RCC 7860 (cell line): ENCODE measurements around the gene OR10H5.
"Not testable (repeated sequence)": the region's sequence is repeated elsewhere in the genome, so short reads cannot be mapped to it uniquely, and the experiment has no call there.

Experiments used
- DNase-seq: peaks from one replicate; pipeline ENCODE4 v3.0.0-alpha.2; 2015; ENCODE audit warnings: low spot score
- FAIRE-seq: peaks from 2 replicates; lab custom pipeline; 2012; peaks lifted over from hg19 to GRCh38; lab: Jason Lieb, UNC

OR10H5 gene

GRCh38 chr19:15843203-15843893 lies 55.9 kb downstream of the OR10H5 start:
- DNase-seq (no peak), FAIRE-seq (no peak)

DNA sequence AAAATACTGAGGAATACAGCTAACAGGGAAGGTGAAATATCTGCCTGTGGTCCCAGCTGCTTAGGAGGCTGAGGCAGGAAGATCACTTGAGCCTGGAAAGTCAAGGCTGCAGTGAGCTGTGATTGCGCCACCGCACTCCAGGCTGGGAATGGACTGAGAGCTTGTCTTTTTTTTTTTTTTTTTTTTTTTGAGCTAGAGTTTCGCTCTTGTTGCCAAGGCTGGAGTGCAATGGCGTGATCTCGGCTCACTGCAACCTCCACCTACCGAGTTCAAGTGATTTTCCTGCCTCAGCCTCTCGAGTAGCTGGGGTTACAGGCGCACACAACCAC lies 56.4 kb downstream of the OR10H5 start:
- FAIRE-seq, DNase-seq: not testable (repeated sequence)

DNA sequence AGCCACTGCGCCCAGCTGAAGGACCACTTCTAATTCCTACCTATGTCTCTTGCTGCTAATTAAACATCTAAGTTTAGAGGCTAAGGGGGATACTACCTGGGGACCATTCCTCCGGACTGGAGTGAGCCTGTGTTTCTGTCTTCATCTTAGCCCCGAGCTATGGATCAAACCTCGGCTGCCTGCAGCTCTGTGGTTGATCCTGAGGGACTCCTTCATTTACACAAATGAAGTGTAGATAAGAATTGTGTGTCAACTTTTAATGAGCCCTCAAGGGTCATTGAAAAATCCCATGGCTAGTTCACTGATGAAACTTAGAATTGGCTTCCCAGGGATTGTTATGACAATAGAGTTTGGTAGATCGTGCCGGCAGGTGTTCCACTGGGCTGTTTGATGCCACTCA lies 59.5 kb downstream of the OR10H5 start:
- FAIRE-seq, result no peak
- no peak for DNase-seq

DNA sequence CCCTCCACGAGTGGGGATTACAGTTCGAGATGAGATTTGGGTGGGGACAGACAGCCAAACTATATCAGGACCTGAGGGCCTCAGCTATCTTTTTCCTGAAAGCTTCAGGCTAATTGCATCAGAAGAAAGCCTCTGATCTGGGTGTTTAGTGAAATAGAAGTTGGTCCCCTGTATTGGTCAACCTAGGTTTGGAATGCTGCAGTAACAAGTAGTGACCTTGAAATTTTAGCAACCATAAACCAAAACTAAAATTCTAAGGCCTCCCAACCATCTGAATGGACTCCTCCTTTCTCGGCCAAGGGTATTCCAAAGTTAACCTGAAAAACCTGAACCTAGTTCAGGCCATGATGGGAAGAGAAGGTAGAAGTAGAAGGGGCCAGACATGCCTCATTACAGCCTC lies 62.9 kb downstream of the OR10H5 start:
- FAIRE-seq, result no peak
- DNase-seq, result no peak
